Aorta (tissue), 5 donors: Measurements from ENCODE around the gene SELENOT. TPM values are rescaled to one million over a fixed set of nuclear protein-coding genes. Genes with fewer than 3 reads are reported as not detected.

Experiments
- ATAC-seq: fragments of 200-7000 bp; cut with Tn5 transposase; one replicate; pipeline ENCODE4 v1.9.1; 2022; ENCODE audit warnings: moderate library complexity; ENCODE audit not compliant: low FRiP score
- DNase-seq, 2 donors: peaks; one replicate each; pipeline ENCODE4 v3.0.0-alpha.2; 2020
- H3K27ac ChIP-seq, 2 donors: one replicate each; pipeline ENCODE4 v1.5.1; 2013; ENCODE audit warnings: low read length in 2 of 2, mild to moderate bottlenecking in 2 of 2, moderate library complexity in 2 of 2, control low read depth in 1 of 2, inconsistent platforms in 1 of 2, low read depth in 1 of 2
- H3K27me3 ChIP-seq, 2 donors: one replicate each; pipeline ENCODE4 v1.6.1; 2013; ENCODE audit warnings: control low read depth in 1 of 2, low read length in 1 of 2, mild to moderate bottlenecking in 1 of 2, moderate library complexity in 1 of 2; ENCODE audit not compliant: insufficient read depth in 2 of 2, control insufficient read depth in 1 of 2
- H3K36me3 ChIP-seq, 2 donors: one replicate each; pipeline ENCODE4 v1.6.1; 2013; ENCODE audit warnings: control low read depth in 1 of 2, low read length in 1 of 2, mild to moderate bottlenecking in 1 of 2; ENCODE audit not compliant: insufficient read depth in 2 of 2, control insufficient read depth in 1 of 2
- H3K4me1 ChIP-seq, 2 donors: one replicate each; pipeline ENCODE4 v1.6.1; 2013; ENCODE audit warnings: low read length in 2 of 2, control low read depth in 1 of 2, mild to moderate bottlenecking in 1 of 2, moderate library complexity in 1 of 2; ENCODE audit not compliant: insufficient read depth in 2 of 2, control insufficient read depth in 1 of 2
- H3K4me3 ChIP-seq, 2 donors: one replicate each; pipeline ENCODE4 v1.5.1; 2013; ENCODE audit warnings: low read length in 2 of 2, control low read depth in 1 of 2, mild to moderate bottlenecking in 1 of 2
- H3K9me3 ChIP-seq: one replicate; pipeline ENCODE4 v1.6.1; 2013; ENCODE audit warnings: mild to moderate bottlenecking, low read length; ENCODE audit not compliant: control insufficient read depth
- WGBS, 2 donors: extraction: QIAGEN DNeasy Blood & Tissue Kit; methylation state at CpG; one replicate each; pipeline ENCODE4 v1.1.7; 2013; 5-methylcytosine and 5-hydroxymethylcytosine counted together
- intact Hi-C, 2 donors: fragments of 100-400 bp; cut with DNase I; formaldehyde crosslinking; loops; one replicate each; pipeline versions ENCODE4 v1.14.2 to v1.15.0; 2022
- polyA plus RNA-seq, 2 donors: library from polyadenylated mRNA; stranded (reverse); fragments of 200-250 nt; gene quantifications; one replicate each; pipeline ENCODE4 v1.2.3, GENCODE V29; 2013
- total RNA-seq, 2 donors: library from RNA; stranded (reverse); fragmentation: NEBNext Ultra II Directional; extraction: Animal tissue kit (Norgen Biotek cat#: 25700); gene quantifications; one replicate each; pipeline ENCODE4 v1.2.1, GENCODE V29; 2021
- donor health status: healthy with polysubstance abuse.
- donor health status: Bipolar disorder and iron deficiency.
- donor health status: DM: no; HTN: no; CAD: no.
- donor health status: DM: no; HTN: no; CAD: no.
- donor health status: DM: yes; HTN: yes; CAD: no.

SELENOT gene
- total and polyA plus RNA-seq, 4 donors: 60.8 to 93.0 (median 82.4) TPM

DNA sequence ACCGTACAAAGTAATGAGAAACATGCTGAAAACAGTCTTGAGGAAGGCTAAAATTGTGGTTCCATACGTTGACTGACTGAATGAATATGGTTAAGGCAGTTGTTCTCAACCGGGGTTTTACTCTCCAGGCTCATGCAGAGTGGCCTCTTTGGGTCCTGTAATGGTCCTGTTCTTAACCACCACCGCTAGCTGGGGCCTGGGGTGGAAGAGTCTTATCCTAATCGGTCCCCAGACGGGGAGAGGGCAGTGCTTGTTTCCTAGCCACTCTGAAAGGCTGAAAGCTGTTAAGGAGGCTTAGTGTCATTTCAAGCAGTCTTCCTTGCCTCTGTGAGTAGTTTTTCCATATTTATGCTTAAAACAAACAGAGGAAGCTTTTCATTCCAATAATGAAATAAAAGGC is 32.0 kb downstream of the SELENOT start:
- Histone ChIP-seq H3K4me3 (no peak overlapping the region), H3K27me3 (no peaks in the 10 kb centered on the region), H3K4me1 (no peaks in the 10 kb centered on the region), H3K9me3 (no peaks in the 10 kb centered on the region), H3K27ac (no peak overlapping the region), H3K36me3 (peaks cover 0 to 6% of the 10 kb centered on the region in 2 donors)
- no peak for DNase-seq
- intact Hi-C loops: no loop called here
- WGBS, 2 donors: 49 to 54% methylated on average over 6 of the region's 6 CpGs
- no peak for ATAC-seq

DNA sequence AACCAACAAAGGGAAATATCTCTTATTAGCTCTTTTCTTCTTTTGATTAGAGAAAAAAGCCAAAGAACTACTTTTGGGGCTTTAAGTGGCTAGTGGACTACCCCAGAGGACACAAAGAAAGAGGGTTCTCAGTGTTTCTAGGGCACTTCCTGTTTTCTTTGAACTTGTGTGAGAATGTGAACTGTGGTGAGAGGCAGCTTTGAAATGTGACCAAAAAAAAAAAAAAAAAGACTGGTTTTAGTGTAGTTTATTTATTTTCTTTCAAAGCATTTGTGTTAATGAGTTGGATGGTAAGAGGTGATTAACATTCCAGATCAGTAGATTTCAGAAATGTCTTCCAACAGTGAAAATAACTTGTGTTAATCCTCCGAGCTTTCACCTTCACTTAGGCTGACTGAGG is 32.4 kb downstream of the SELENOT start:
- H3K4me3 ChIP-seq: no peak overlapping the region
- no peaks in the 10 kb centered on the region for H3K4me1 ChIP-seq
- WGBS, 2 donors: 64 to 66% methylated on average over 1 of the region's 1 CpG
- H3K36me3 ChIP-seq: peaks cover 0 to 5% of the 10 kb centered on the region in 2 donors
- H3K9me3 ChIP-seq: no peaks in the 10 kb centered on the region
- ATAC-seq: no peak
- DNase-seq: no peak
- H3K27ac ChIP-seq: no peak overlapping the region
- intact Hi-C loops: no loop called here
- H3K27me3 ChIP-seq: no peaks in the 10 kb centered on the region

DNA sequence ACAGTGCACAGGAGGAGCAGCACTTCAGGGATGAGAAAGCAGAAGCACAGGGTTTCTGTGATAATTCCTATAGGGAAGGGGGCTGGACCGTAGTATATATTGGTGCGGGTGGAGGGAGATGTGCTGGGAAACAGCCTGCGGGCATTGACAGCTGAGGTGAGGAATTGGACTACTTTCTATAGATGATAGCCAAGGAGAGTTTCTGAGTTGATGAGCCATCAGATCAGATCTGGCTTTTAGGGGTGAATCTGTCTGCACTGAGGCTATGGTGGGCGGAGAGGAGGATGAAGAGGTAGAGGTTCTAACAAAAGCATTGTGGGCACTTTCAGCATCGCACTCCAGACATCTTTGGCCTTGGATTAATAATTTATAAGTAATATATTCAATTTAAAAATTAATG is 33.1 kb downstream of the SELENOT start:
- no peaks in the 10 kb centered on the region for H3K4me1 ChIP-seq
- ATAC-seq (no peak), DNase-seq (no peak)
- H3K27ac ChIP-seq: no peak overlapping the region
- WGBS, 2 donors: 93 to 97% methylated on average over 5 of the region's 5 CpGs
- H3K9me3 ChIP-seq: no peaks in the 10 kb centered on the region
- H3K27me3 ChIP-seq: no peaks in the 10 kb centered on the region
- no peak overlapping the region for H3K4me3 ChIP-seq
- H3K36me3 ChIP-seq: peaks cover 0 to 5% of the 10 kb centered on the region in 2 donors
- intact Hi-C loops: no loop called here

DNA sequence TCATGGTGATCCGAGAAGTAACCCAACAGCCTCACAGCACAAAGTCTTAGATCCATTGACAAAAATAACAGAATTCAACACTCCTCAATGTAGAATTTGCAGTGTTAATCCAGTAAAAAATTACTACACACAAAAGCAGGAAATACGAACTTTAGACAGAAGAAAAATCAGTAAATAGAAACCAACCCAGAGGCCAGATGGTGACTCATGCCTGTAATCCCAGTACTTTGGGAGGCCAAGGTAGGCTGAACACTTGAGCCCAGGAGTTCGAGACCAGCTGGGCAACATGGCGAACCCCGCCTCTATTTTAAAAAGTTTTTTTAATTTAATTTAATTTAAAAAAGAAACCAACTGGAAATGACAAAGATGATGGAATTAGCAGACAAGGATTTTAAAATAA is 36.1 kb downstream of the SELENOT start:
- Histone ChIP-seq H3K9me3 (no peaks in the 10 kb centered on the region), H3K4me3 (no peak overlapping the region), H3K27me3 (no peaks in the 10 kb centered on the region), H3K4me1 (no peaks in the 10 kb centered on the region), H3K27ac (no peak overlapping the region), H3K36me3 (no peaks in the 10 kb centered on the region)
- no peak for DNase-seq
- 73 to 74% methylated on average over 5 of the region's 5 CpGs for WGBS, 2 donors
- intact Hi-C loops: no loop called here
- ATAC-seq: no peak

DNA sequence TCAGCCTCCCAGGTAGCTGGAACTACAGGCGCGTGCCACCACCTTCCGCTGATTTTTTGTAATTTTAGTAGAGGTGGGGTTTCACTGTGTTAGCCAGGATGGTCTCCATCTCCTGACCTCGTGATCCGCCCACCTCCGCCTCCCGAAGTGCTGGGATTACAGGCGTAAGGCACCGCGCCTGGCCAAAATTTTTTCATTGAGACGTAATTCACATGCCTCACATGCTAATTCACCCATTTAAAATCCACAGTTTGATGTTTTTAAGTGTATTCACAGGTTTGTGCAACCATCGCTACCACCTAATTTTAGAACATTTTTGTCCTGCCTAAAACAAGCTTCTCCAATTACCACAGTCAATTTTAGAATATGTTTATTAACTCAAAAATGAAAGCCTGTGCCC is 37.1 kb downstream of the SELENOT start:
- H3K27ac ChIP-seq: no peak overlapping the region
- H3K36me3 ChIP-seq: no peaks in the 10 kb centered on the region
- intact Hi-C loops: no loop called here
- 91 to 93% methylated on average over 12 of the region's 12 CpGs for WGBS, 2 donors
- no peaks in the 10 kb centered on the region for H3K9me3 ChIP-seq
- DNase-seq: no peak
- no peaks in the 10 kb centered on the region for H3K27me3 ChIP-seq
- ATAC-seq: no peak
- no peak overlapping the region for H3K4me3 ChIP-seq
- H3K4me1 ChIP-seq: no peaks in the 10 kb centered on the region

DNA sequence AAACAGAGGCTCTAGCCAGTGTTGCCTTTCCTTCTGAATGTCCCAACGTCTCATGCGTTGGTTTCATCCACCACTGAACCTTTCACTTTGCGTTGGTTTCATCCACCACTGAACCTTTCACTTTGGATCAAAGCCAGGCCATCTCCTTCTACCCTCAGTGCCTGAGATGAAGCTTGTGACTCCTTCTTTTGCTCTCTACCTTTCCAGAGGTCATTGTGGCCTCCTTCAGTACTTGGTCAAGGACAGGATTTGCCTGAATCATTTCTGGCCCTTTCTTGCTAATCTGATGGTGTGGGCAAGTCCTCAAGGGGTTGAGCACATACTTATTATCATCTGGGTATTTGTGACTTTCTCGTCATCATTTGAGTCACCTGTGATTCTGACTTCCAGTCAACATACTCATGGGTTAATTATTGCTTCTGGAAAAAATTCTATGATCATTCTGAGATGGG is 50.0 kb downstream of the SELENOT start:
- intact Hi-C loops: no loop called here
- H3K9me3 ChIP-seq: no peaks in the 10 kb centered on the region
- 86 to 92% methylated on average over 4 of the region's 4 CpGs for WGBS, 2 donors

DNA sequence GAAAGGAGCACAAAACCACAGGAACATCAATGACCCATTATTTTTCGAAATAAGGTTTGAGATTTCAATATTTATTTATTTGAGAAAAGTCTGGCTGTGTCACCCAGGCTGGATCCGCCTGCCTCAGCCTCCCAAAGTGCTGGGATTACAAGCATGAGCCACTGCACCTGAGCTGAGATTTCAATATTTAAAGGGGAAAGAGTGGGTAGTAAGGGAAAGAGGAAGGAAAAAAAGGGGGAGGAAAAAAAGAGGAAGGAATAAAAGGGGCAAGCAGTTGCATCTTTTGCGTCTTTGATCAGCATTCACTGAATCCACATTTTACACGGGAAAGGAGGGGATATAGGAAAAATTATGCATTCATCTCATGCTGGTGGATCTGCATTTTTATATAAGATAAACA is 53.2 kb downstream of the SELENOT start:
- ATAC-seq: no peak
- WGBS, 2 donors: 76 to 78% methylated on average over 4 of the region's 4 CpGs
- Histone ChIP-seq H3K27me3 (no peaks in the 10 kb centered on the region), H3K27ac (no peak overlapping the region), H3K4me1 (no peaks in the 10 kb centered on the region), H3K36me3 (no peaks in the 10 kb centered on the region), H3K9me3 (no peaks in the 10 kb centered on the region), H3K4me3 (no peak overlapping the region)
- intact Hi-C loops: no loop called here
- DNase-seq: no peak

More for the DNA sequence above, 50.0 kb downstream of the SELENOT start:
- H3K4me1 ChIP-seq: no peaks in the 10 kb centered on the region
- H3K36me3 ChIP-seq: no peaks in the 10 kb centered on the region
- H3K27ac ChIP-seq: no peak overlapping the region
- H3K4me3 ChIP-seq: no peak overlapping the region
- no peak for DNase-seq
- no peak for ATAC-seq
- no peaks in the 10 kb centered on the region for H3K27me3 ChIP-seq

DNA sequence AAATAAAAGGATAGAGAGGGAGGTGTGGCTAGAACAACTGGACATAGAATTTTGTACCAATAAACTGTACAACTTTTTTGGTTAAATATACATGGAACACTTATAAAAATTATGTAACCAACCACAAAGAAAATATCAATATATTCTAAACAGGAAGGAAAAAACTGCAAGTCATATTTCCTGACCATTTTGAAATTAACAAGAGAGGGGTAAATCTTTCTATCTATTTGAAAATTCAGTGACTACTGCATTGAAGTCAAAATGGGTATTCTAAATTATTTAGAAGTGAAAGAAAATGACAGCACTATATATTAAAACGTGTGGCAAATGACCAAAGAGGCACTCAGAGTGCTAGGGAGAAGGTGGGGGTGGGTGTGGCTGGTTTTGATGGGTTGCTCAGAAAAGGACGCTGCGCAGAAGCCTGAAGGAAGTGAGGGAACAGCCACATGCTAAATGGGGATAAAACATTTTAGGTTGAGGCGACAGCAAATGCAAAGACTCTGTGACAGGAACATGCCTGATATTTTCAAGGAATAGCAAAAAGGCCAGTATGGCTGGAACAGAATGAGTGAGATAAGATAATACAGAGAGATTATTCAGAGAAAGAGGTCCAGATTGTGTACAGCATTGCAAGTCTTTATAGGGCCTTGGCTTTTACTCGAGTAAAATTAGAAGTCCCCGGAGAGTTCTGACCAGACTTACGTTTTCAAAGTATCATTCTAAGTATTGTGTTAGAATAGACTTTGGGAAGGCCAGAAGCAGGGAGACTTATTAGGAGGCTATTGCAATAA is 59.5 kb downstream of the SELENOT start:
- 58% methylated on average over 7 of the region's 7 CpGs for WGBS, 2 donors
- Histone ChIP-seq H3K4me3 (no peak overlapping the region), H3K27ac (no peak overlapping the region), H3K27me3 (no peaks in the 10 kb centered on the region), H3K4me1 (no peaks in the 10 kb centered on the region), H3K36me3 (no peaks in the 10 kb centered on the region), H3K9me3 (peaks cover 2% of the 10 kb centered on the region)
- DNase-seq (no peak), ATAC-seq (no peak)
- intact Hi-C loops: no loop called here

DNA sequence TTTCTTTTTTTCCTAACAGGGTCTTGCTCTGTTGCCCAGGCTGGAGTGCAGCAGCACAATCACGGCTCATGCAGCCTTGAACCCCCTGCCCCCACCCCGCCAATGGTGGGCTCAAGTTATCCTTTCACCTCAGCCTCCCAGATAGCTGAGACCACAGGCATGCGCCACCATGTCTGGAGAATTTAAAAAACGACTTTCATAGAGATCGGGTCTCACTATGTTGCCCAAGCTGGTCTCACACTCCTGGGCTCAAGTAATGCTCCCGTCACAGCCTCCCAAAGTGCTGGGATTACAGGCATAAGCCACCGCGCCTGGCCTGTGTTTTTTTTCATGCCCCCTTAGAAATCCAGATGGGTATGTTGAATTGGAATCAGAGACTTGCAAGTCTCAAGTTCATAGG is 60.3 kb downstream of the SELENOT start:
- intact Hi-C loops: no loop called here
- H3K27ac ChIP-seq: no peak overlapping the region
- no peak overlapping the region for H3K4me3 ChIP-seq
- DNase-seq (no peak), ATAC-seq (no peak)
- 88 to 91% methylated on average over 8 of the region's 8 CpGs for WGBS, 2 donors
- no peaks in the 10 kb centered on the region for H3K4me1 ChIP-seq
- H3K36me3 ChIP-seq: no peaks in the 10 kb centered on the region
- peaks cover 2% of the 10 kb centered on the region for H3K9me3 ChIP-seq
- H3K27me3 ChIP-seq: no peaks in the 10 kb centered on the region
